Rectal smooth muscle tissue (tissue), 1 donor: ENCODE measurements around the gene HLA-DRA.
"Not testable (repeated sequence)": the region's sequence is repeated elsewhere in the genome, so short reads cannot be mapped to it uniquely, and the experiment has no call there.

Experiments used
- H3K27ac ChIP-seq: one replicate; pipeline ENCODE4 v1.7.0; 2013; ENCODE audit warnings: low read depth, low read length, inconsistent platforms
- H3K27me3 ChIP-seq: one replicate; pipeline ENCODE4 v1.7.0; 2013; ENCODE audit warnings: low read length; ENCODE audit not compliant: control insufficient read depth, insufficient read depth
- H3K36me3 ChIP-seq: one replicate; pipeline ENCODE4 v1.7.0; 2013; ENCODE audit warnings: low read length; ENCODE audit not compliant: control insufficient read depth, insufficient read depth
- H3K4me1 ChIP-seq: one replicate; pipeline ENCODE4 v1.7.0; 2013; ENCODE audit warnings: low read length; ENCODE audit not compliant: control insufficient read depth, insufficient read depth
- H3K4me3 ChIP-seq: one replicate; pipeline ENCODE4 v1.7.0; 2013; ENCODE audit warnings: low read length
- H3K9ac ChIP-seq: one replicate; pipeline ENCODE4 v1.7.0; 2013; ENCODE audit warnings: low read length

Gene HLA-DRA

DNA sequence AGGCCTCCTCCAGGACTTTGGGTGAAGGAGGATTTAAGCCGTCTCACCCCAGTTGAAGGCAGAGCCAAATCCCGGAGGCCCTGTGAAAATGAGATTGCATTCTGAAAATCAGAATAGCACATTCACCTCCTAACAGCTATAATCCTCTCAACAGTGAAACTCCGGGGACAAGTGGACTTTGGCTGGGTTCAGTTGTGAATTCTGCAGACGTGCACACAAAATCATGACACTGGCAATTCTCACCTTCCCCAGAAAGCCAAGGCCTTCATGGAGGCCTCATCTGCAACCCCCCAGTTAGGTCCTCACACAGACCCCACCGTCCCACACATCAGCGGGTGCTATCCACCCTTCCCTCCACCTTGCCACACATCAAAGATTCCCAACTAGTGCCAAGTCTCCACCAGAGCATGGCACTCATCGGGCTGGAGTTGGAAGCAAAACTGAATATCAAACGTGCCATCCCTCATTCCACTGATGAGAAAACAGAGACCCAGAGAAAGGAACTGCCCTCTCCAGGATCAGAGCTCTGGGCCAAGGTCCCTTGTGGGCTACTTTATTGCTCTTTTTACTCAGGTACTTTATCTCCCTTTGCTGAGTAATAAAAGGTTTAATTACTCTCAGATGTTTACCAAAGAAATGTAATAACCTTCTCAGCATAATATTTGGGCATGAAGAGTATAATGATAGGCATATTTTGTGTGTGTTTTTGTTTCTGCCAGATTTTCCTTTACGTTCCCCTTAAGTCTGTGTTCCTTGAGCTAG, 27.9 kb upstream of the HLA-DRA start:
- Histone ChIP-seq H3K4me3 (no peak overlapping the region), H3K36me3 (no peaks in the 10 kb centered on the region), H3K27ac (no peak overlapping the region), H3K4me1 (no peaks in the 10 kb centered on the region), H3K9ac (no peak overlapping the region), H3K27me3 (peaks cover 5% of the 10 kb centered on the region)

GRCh38 chr6:32413427-32414047, 26.1 kb upstream of the HLA-DRA start:
- Histone ChIP-seq H3K4me1 (no peaks in the 10 kb centered on the region), H3K9ac (no peak overlapping the region), H3K27ac (no peak overlapping the region), H3K27me3 (no peaks in the 10 kb centered on the region), H3K4me3 (no peak overlapping the region), H3K36me3 (no peaks in the 10 kb centered on the region)

GRCh38 chr6:32415521-32416019, 24.1 kb upstream of the HLA-DRA start:
- no peak overlapping the region for H3K9ac ChIP-seq
- H3K4me3 ChIP-seq: no peak overlapping the region
- H3K36me3 ChIP-seq: no peaks in the 10 kb centered on the region
- H3K4me1 ChIP-seq: no peaks in the 10 kb centered on the region
- no peak overlapping the region for H3K27ac ChIP-seq
- no peaks in the 10 kb centered on the region for H3K27me3 ChIP-seq

DNA sequence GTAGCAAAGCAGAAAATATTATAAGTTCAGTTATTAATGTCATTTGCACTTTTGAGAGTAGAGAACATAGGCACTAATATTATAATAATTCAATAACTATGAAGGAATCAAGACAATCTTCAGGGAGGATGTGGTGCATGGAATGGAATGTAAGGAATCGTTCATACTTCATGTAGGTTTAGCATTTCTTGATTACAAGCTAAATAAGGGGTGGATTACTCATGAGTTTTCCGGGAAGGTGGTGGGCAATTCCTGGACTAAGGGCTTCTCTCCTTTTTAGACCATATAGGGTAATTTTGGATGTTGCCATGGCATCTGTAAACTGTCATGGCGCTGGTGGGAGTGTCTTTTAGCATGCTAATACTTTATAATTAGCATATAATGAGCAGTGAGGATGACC, 23.7 kb upstream of the HLA-DRA start:
- H3K27me3 ChIP-seq: no peaks in the 10 kb centered on the region
- no peaks in the 10 kb centered on the region for H3K4me1 ChIP-seq
- H3K9ac ChIP-seq: no peak overlapping the region
- no peaks in the 10 kb centered on the region for H3K36me3 ChIP-seq
- no peak overlapping the region for H3K27ac ChIP-seq
- no peak overlapping the region for H3K4me3 ChIP-seq

GRCh38 chr6:32424589-32425300, 14.9 kb upstream of the HLA-DRA start:
- H3K4me3 ChIP-seq: no peak overlapping the region
- H3K27ac ChIP-seq: no peak overlapping the region
- no peaks in the 10 kb centered on the region for H3K4me1 ChIP-seq
- H3K27me3 ChIP-seq: no peaks in the 10 kb centered on the region
- no peak overlapping the region for H3K9ac ChIP-seq
- H3K36me3 ChIP-seq: no peaks in the 10 kb centered on the region

- no peak overlapping the region for H3K27ac ChIP-seq
- no peaks in the 10 kb centered on the region for H3K4me1 ChIP-seq
- no peaks in the 10 kb centered on the region for H3K27me3 ChIP-seq
- no peak overlapping the region for H3K9ac ChIP-seq
- no peaks in the 10 kb centered on the region for H3K36me3 ChIP-seq
- no peak overlapping the region for H3K4me3 ChIP-seq
Measured at GRCh38 chr6:32426338-32426737, 13.3 kb upstream of the HLA-DRA start.

GRCh38 chr6:32427218-32427617, 12.5 kb upstream of the HLA-DRA start:
- Histone ChIP-seq H3K36me3 (no peaks in the 10 kb centered on the region), H3K4me1 (no peaks in the 10 kb centered on the region), H3K27ac (no peak overlapping the region), H3K9ac (no peak overlapping the region), H3K27me3 (no peaks in the 10 kb centered on the region), H3K4me3 (no peak overlapping the region)

GRCh38 chr6:32427934-32428474, 11.7 kb upstream of the HLA-DRA start:
- Histone ChIP-seq H3K9ac (no peak overlapping the region), H3K4me1 (no peaks in the 10 kb centered on the region), H3K36me3 (no peaks in the 10 kb centered on the region), H3K27ac (no peak overlapping the region), H3K27me3 (no peaks in the 10 kb centered on the region), H3K4me3 (no peak overlapping the region)

DNA sequence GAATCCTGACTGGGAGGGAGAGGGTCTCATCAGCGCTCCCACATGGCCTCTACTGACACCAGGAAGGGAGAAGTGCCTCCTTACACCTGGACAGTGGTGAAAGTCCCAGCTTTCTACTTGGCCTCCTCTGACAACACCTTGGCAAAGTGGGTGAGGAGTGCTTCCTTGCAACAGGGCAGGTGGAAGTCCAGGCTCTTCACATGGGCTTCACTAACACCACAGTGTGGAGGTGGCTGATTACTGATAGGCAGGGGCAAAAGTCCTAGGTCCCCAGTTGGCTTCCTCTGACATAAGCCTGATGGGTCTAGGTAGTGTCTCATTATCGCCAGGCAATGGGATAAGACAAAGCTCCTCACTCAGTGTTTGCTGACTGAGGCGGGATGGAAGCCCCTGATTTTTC, 9.5 kb upstream of the HLA-DRA start:
- Histone ChIP-seq H3K9ac (no peak overlapping the region), H3K27ac (no peak overlapping the region), H3K27me3 (no peaks in the 10 kb centered on the region), H3K36me3 (no peaks in the 10 kb centered on the region), H3K4me3 (no peak overlapping the region), H3K4me1 (no peaks in the 10 kb centered on the region)

GRCh38 chr6:32431142-32431541, 8.5 kb upstream of the HLA-DRA start:
- H3K27me3 ChIP-seq: no peaks in the 10 kb centered on the region
- no peaks in the 10 kb centered on the region for H3K36me3 ChIP-seq
- no peaks in the 10 kb centered on the region for H3K4me1 ChIP-seq
- H3K9ac ChIP-seq: no peak overlapping the region
- no peak overlapping the region for H3K27ac ChIP-seq
- H3K4me3 ChIP-seq: no peak overlapping the region

DNA sequence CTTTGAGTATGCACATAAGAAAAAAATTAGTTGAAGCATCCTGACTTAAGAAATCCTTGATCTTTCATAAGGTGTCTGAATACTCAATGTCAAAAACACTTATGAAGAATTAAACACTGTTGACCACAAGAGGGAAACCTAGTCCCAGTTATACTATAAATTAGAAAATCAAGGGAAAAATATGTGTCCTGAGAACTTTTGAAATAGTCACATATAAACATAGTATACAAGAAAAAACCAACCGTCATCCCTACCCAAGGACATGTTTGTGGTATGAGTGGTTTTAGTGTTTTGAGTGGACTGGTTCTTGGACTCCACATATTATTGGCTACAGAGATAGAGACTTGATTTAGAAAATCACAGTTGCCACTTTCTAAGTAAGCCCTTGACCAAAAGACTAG, 7.6 kb upstream of the HLA-DRA start:
- H3K4me1 ChIP-seq: no peaks in the 10 kb centered on the region
- no peaks in the 10 kb centered on the region for H3K27me3 ChIP-seq
- no peak overlapping the region for H3K9ac ChIP-seq
- H3K36me3 ChIP-seq: no peaks in the 10 kb centered on the region
- no peak overlapping the region for H3K27ac ChIP-seq
- H3K4me3 ChIP-seq: no peak overlapping the region

- not testable (repeated sequence) for H3K9ac ChIP-seq
Measured at GRCh38 chr6:32433950-32434349, 5.7 kb upstream of the HLA-DRA start.

More at GRCh38 chr6:32433950-32434349, 5.7 kb upstream of the HLA-DRA start:
- not testable (repeated sequence) for H3K27ac ChIP-seq, H3K27me3 ChIP-seq, H3K36me3 ChIP-seq, H3K4me1 ChIP-seq, H3K4me3 ChIP-seq
